Measurements from ENCODE around the gene FBN1.

DNA sequence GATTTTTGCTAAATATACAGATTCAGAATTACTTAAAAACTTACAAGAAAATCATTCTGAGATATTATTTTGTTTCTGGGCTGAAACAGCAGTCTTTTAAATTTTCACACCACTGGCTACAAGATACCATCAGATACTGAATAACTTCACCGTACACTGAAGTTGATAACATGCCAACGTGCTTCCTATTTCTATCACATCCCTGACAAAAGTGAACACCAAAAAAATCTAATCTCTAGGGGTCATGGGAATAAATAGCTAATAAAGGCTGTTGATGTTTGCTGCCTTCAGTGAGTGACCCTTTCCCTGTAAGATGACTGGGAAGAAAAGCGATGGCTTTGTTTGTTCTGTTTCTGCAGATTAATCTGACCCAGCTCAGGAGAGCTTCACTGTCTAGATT is 193.8 kb downstream of the FBN1 start:
- TF ChIP-seq POLR2A (IDR thresholded peaks at IDR 0.05; ENCODE audit: low read length) (no peak), GATA1 (IDR thresholded peaks at IDR 0.05; ENCODE audit: low read depth, low read length) (no peak)
